GM23338 (cell line): Measurements from ENCODE around the gene PEX12. TPM values are rescaled to one million over a fixed set of nuclear protein-coding genes. Genes with fewer than 3 reads are reported as not detected.

Experiments used
- ATAC-seq: fragments of 200-7000 bp; cut with Tn5 transposase; 3 replicates; pipeline ENCODE4 v1.9.1; 2020
- DNase-seq: peaks from one replicate; pipeline ENCODE4 v3.0.0-alpha.2; 2015; ENCODE audit warnings: low spot score
- H2AFZ ChIP-seq: fragments of 200-600 bp; sonication (generic); 2 replicates; pipeline ENCODE4 v1.8.0; 2016; ENCODE audit warnings: antibody characterized with exemption, mild to moderate bottlenecking, moderate library complexity
- H3F3A ChIP-seq: fragments of 200-600 bp; sonication (generic); replicated peaks from 2 replicates; pipeline ENCODE4 v1.8.0; 2017; ENCODE audit warnings: antibody characterized with exemption, mixed run types, low read depth
- H3K27ac ChIP-seq: fragments of 200-600 bp; sonication (generic); 2 replicates; pipeline ENCODE4 v1.6.1; 2016; ENCODE audit warnings: low read depth
- H3K27me3 ChIP-seq: fragments of 200-600 bp; sonication (generic); 2 replicates; pipeline ENCODE4 v1.8.0; 2016; ENCODE audit warnings: mild to moderate bottlenecking, mixed run types, moderate library complexity; ENCODE audit not compliant: insufficient read depth
- H3K36me3 ChIP-seq: fragments of 200-600 bp; sonication (generic); 2 replicates; pipeline ENCODE4 v1.8.0; 2016; ENCODE audit warnings: mild to moderate bottlenecking; ENCODE audit not compliant: insufficient read depth
- H3K4me1 ChIP-seq: fragments of 200-600 bp; sonication (generic); 2 replicates; pipeline ENCODE4 v1.8.0; 2016; ENCODE audit warnings: mild to moderate bottlenecking, moderate library complexity; ENCODE audit not compliant: insufficient read depth
- H3K4me2 ChIP-seq: fragments of 200-600 bp; sonication (generic); 2 replicates; pipeline ENCODE4 v1.7.1; 2017; ENCODE audit warnings: mixed run types
- H3K4me3 ChIP-seq: fragments of 200-600 bp; sonication (generic); 2 replicates; pipeline ENCODE4 v1.6.1; 2016; ENCODE audit warnings: mixed run types
- H3K79me2 ChIP-seq: fragments of 200-600 bp; sonication (generic); replicated peaks from 2 replicates; pipeline ENCODE4 v1.8.0; 2017; ENCODE audit warnings: mild to moderate bottlenecking; ENCODE audit not compliant: insufficient read depth
- H3K9me2 ChIP-seq: fragments of 200-600 bp; sonication (generic); 2 replicates; pipeline ENCODE4 v1.8.0; 2017; ENCODE audit not compliant: insufficient read depth
- H4K20me1 ChIP-seq: fragments of 200-600 bp; sonication (generic); replicated peaks from 2 replicates; pipeline ENCODE4 v1.8.0; 2017; ENCODE audit warnings: mild to moderate bottlenecking; ENCODE audit not compliant: insufficient read depth
- H3K27ac Mint-ChIP-seq: 2 replicates; pipeline ENCODE4 v1.8.0; 2020; ENCODE audit warnings: inconsistent platforms, mild to moderate bottlenecking, moderate library complexity, mixed read lengths
- H3K27me3 Mint-ChIP-seq: 3 replicates; pipeline ENCODE4 v1.8.0; 2022; ENCODE audit warnings: low read depth, mild to moderate bottlenecking, moderate library complexity, mixed read lengths, inconsistent platforms; ENCODE audit not compliant: insufficient read depth, poor library complexity
- H3K36me3 Mint-ChIP-seq: 3 replicates; pipeline ENCODE4 v1.8.0; 2021; ENCODE audit warnings: low read depth, mild to moderate bottlenecking, inconsistent platforms, moderate library complexity, mixed read lengths
- H3K4me1 Mint-ChIP-seq: 3 replicates; pipeline ENCODE4 v1.8.0; 2020; ENCODE audit warnings: mild to moderate bottlenecking, inconsistent platforms, mixed read lengths
- H3K4me3 Mint-ChIP-seq: 3 replicates; pipeline ENCODE4 v1.8.0; 2021; ENCODE audit warnings: moderate library complexity, mild to moderate bottlenecking, inconsistent platforms, mixed read lengths
- H3K9me3 Mint-ChIP-seq: 3 replicates; pipeline ENCODE4 v1.8.0; 2020; ENCODE audit warnings: moderate library complexity, mild to moderate bottlenecking, inconsistent platforms, mixed read lengths
- CREB1 ChIP-seq: fragments of 250-450 bp; sonication (Bioruptor Pico); IDR thresholded peaks from 2 replicates; pipeline ENCODE4 v1.5.0; 2020; ENCODE audit warnings: low read depth, mild to moderate bottlenecking, moderate library complexity
- EZH2 ChIP-seq: fragments of 200-600 bp; sonication (generic); IDR thresholded peaks from one replicate; pipeline ENCODE4 v1.8.0; 2017; ENCODE audit warnings: antibody characterized with exemption, mild to moderate bottlenecking, low read depth; ENCODE audit not compliant: unreplicated experiment
- EZH2phosphoT487 ChIP-seq: fragments of 200-600 bp; sonication (generic); IDR thresholded peaks from one replicate; pipeline ENCODE4 v1.8.1; 2018; ENCODE audit warnings: antibody characterized with exemption; ENCODE audit not compliant: unreplicated experiment
- JUNB ChIP-seq: IDR thresholded peaks from one replicate; pipeline ENCODE4 v1.6.1; 2016; ENCODE audit warnings: antibody characterized with exemption; ENCODE audit not compliant: unreplicated experiment
- NANOG ChIP-seq: IDR thresholded peaks from 2 replicates; pipeline ENCODE4 v1.6.1; 2016; ENCODE audit warnings: antibody characterized with exemption, borderline replicate concordance
- POLR2AphosphoS5 ChIP-seq: IDR thresholded peaks from 2 replicates; pipeline ENCODE4 v1.6.1; 2016; ENCODE audit warnings: antibody characterized with exemption, low read depth
- STAT1 ChIP-seq: IDR thresholded peaks from one replicate; pipeline ENCODE4 v1.6.1; 2016; ENCODE audit warnings: antibody characterized with exemption; ENCODE audit not compliant: unreplicated experiment
- ZNF114 ChIP-seq: fragments of 250-450 bp; sonication (Bioruptor Pico); IDR thresholded peaks from 2 replicates; pipeline ENCODE4 v1.5.0; 2020; ENCODE audit warnings: mild to moderate bottlenecking, moderate library complexity
- ZNF331 ChIP-seq: fragments of 250-450 bp; sonication (Bioruptor Pico); IDR thresholded peaks from 2 replicates; pipeline ENCODE4 v1.5.0; 2020; ENCODE audit warnings: low read depth, mild to moderate bottlenecking, moderate library complexity
- polyA plus RNA-seq: library from polyadenylated mRNA; unstranded; fragments of >200 nt; fragmentation: Nextera tagmentation; extraction: Ambion mirVana; gene quantifications from 2 replicates; pipeline ENCODE4 v1.2.1, GENCODE V29; 2016
- total RNA-seq: library from RNA; depleted of rRNA; stranded (reverse); fragments of >200 nt; shearing (Covaris generic); gene quantifications from 2 replicates; pipeline ENCODE4 v1.2.3, GENCODE V29; 2014
- TF ChIP-seq, protein P1 (sequence below), 2 experiments: fragments of 200-600 bp in 1 of 2; sonication (generic) in 1 of 2; conservative IDR thresholded peaks; 2 replicates each; pipeline versions ENCODE4 v1.5.1 to v1.6.1; 2016 to 2017; ENCODE audit warnings: antibody characterized with exemption in 2 of 2, low read depth in 2 of 2, mild to moderate bottlenecking in 2 of 2, moderate library complexity in 1 of 2
- TF ChIP-seq, protein P2 (sequence below): IDR thresholded peaks from 2 replicates; pipeline ENCODE4 v1.6.1; 2016; ENCODE audit warnings: antibody characterized with exemption
- TF ChIP-seq, protein P3 (sequence below): IDR thresholded peaks from one replicate; pipeline ENCODE4 v1.6.1; 2018; ENCODE audit warnings: antibody characterized with exemption; ENCODE audit not compliant: unreplicated experiment

PEX12 gene
- total and polyA plus RNA-seq, 2 experiments from 2014 or later: 1.5 to 1.9 TPM

DNA sequence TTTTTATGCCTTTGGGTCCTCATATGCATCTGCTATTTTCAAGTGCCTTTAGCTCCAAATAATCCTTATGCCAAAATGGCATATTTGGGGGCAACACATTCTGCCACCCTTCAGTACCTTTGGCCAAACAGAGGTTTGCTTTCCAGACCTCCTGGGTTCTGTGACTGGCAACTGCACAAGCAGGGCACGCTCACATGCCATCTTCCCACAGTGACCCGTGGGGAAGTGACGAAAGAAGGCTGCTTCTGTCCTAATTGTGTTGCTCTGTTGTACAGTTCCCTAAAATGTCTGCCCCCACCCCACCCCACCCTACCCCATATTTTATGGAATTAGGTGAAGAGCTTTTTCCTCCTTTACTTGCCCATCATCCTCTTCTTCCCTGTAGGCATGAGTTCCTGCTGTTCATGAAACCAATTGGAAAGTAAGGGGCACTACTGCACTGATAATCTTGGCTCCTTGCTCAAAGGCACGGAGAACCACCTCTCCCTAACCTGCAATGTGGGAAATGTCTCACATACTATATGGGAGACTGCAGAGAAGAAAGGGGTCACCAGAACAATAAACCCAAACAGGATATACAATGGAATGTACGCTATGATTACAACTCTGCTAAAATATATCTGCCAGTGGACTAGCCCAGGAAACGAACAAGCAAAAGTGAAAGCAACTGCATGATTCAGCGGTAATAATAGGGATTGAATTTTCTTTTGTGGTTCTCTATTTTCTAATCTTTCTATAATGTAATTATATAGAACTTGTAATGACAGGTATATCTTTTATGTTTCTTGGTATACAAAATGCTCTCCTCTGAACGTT, 37.6 kb downstream of the PEX12 start:
- H3K4me2 ChIP-seq: no peak overlapping the region
- H3K79me2 ChIP-seq: no peaks in the 10 kb centered on the region
- no peak for TF ChIP-seq EZH2phosphoT487
- TF ChIP-seq, protein P1, sequence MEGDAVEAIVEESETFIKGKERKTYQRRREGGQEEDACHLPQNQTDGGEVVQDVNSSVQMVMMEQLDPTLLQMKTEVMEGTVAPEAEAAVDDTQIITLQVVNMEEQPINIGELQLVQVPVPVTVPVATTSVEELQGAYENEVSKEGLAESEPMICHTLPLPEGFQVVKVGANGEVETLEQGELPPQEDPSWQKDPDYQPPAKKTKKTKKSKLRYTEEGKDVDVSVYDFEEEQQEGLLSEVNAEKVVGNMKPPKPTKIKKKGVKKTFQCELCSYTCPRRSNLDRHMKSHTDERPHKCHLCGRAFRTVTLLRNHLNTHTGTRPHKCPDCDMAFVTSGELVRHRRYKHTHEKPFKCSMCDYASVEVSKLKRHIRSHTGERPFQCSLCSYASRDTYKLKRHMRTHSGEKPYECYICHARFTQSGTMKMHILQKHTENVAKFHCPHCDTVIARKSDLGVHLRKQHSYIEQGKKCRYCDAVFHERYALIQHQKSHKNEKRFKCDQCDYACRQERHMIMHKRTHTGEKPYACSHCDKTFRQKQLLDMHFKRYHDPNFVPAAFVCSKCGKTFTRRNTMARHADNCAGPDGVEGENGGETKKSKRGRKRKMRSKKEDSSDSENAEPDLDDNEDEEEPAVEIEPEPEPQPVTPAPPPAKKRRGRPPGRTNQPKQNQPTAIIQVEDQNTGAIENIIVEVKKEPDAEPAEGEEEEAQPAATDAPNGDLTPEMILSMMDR (conservative IDR thresholded peaks at IDR 0.05; ENCODE audit: low read depth in 2 of 2): no peak
- no peak for TF ChIP-seq ZNF114 (CRISPR knock-in tag)
- TF ChIP-seq ZNF331: no peak
- no peak for TF ChIP-seq STAT1
- no peaks in the 10 kb centered on the region for H3K36me3 Mint-ChIP-seq
- H3K4me3 Mint-ChIP-seq: no peak overlapping the region
- no peaks in the 10 kb centered on the region for H4K20me1 ChIP-seq
- no peak overlapping the region for H3K27ac Mint-ChIP-seq
- H3F3A ChIP-seq: no peaks in the 10 kb centered on the region
- no peaks in the 10 kb centered on the region for H3K9me2 ChIP-seq
- DNase-seq (no peak), ATAC-seq (no peak)
- no peaks in the 10 kb centered on the region for H3K9me3 Mint-ChIP-seq
- peaks cover 4% of the 10 kb centered on the region for H3K27me3 Mint-ChIP-seq
- H3K4me1 ChIP-seq: no peaks in the 10 kb centered on the region
- no peaks in the 10 kb centered on the region for H3K4me1 Mint-ChIP-seq
- H3K27me3 ChIP-seq: no peaks in the 10 kb centered on the region
- no peak overlapping the region for H3K27ac ChIP-seq
- H3K36me3 ChIP-seq: no peaks in the 10 kb centered on the region
- H3K4me3 ChIP-seq: no peak overlapping the region
- no peak overlapping the region for H2AFZ ChIP-seq

DNA sequence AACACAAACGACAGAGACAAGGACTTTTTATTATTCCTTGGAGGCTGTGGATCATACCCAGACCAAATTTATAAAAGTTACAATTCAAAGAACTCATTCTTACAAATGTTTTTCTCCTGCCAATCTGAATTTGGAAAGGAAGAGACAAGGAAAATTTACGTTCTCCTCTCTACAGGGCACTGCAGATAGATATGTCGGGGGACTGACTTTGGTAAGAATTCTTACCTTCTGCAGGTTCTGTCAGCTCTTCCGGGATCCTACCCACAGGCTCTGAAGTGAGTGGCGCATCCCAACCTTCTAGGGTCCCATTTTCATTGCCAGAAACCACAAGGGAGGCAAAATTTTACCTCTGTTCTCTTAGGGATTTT, 38.7 kb downstream of the PEX12 start:
- H2AFZ ChIP-seq: peak overlapping the region; percentile 45; the same call in 1 of the 2 replicates
- peak; percentile 55 for ATAC-seq
- no peaks in the 10 kb centered on the region for H3K79me2 ChIP-seq
- H3K4me3 Mint-ChIP-seq: no peak overlapping the region
- H3K27me3 Mint-ChIP-seq: peaks cover 4% of the 10 kb centered on the region
- no peaks in the 10 kb centered on the region for H3K36me3 Mint-ChIP-seq
- H3K27ac Mint-ChIP-seq: no peak overlapping the region
- no peak overlapping the region for H3K4me2 ChIP-seq
- H3K9me2 ChIP-seq: no peaks in the 10 kb centered on the region
- H3K4me1 ChIP-seq: no peaks in the 10 kb centered on the region
- DNase-seq: peak; percentile 13
- no peak overlapping the region for H3K27ac ChIP-seq
- no peaks in the 10 kb centered on the region for H3F3A ChIP-seq
- no peaks in the 10 kb centered on the region for H3K27me3 ChIP-seq
- no peaks in the 10 kb centered on the region for H3K36me3 ChIP-seq
- no peaks in the 10 kb centered on the region for H4K20me1 ChIP-seq
- no peaks in the 10 kb centered on the region for H3K4me1 Mint-ChIP-seq
- no peaks in the 10 kb centered on the region for H3K9me3 Mint-ChIP-seq
- no peak overlapping the region for H3K4me3 ChIP-seq
- TF ChIP-seq EZH2phosphoT487 (no peak), POLR2AphosphoS5 (no peak), ZNF331 (no peak), JUNB (no peak), EZH2 (no peak), STAT1 (no peak), CREB1 (CRISPR knock-in tag) (no peak), NANOG (no peak)
- TF ChIP-seq, protein P2, sequence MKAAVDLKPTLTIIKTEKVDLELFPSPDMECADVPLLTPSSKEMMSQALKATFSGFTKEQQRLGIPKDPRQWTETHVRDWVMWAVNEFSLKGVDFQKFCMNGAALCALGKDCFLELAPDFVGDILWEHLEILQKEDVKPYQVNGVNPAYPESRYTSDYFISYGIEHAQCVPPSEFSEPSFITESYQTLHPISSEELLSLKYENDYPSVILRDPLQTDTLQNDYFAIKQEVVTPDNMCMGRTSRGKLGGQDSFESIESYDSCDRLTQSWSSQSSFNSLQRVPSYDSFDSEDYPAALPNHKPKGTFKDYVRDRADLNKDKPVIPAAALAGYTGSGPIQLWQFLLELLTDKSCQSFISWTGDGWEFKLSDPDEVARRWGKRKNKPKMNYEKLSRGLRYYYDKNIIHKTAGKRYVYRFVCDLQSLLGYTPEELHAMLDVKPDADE: no peak
- TF ChIP-seq, protein P3, sequence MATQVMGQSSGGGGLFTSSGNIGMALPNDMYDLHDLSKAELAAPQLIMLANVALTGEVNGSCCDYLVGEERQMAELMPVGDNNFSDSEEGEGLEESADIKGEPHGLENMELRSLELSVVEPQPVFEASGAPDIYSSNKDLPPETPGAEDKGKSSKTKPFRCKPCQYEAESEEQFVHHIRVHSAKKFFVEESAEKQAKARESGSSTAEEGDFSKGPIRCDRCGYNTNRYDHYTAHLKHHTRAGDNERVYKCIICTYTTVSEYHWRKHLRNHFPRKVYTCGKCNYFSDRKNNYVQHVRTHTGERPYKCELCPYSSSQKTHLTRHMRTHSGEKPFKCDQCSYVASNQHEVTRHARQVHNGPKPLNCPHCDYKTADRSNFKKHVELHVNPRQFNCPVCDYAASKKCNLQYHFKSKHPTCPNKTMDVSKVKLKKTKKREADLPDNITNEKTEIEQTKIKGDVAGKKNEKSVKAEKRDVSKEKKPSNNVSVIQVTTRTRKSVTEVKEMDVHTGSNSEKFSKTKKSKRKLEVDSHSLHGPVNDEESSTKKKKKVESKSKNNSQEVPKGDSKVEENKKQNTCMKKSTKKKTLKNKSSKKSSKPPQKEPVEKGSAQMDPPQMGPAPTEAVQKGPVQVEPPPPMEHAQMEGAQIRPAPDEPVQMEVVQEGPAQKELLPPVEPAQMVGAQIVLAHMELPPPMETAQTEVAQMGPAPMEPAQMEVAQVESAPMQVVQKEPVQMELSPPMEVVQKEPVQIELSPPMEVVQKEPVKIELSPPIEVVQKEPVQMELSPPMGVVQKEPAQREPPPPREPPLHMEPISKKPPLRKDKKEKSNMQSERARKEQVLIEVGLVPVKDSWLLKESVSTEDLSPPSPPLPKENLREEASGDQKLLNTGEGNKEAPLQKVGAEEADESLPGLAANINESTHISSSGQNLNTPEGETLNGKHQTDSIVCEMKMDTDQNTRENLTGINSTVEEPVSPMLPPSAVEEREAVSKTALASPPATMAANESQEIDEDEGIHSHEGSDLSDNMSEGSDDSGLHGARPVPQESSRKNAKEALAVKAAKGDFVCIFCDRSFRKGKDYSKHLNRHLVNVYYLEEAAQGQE: no peak
